T-cell (primary cell): ENCODE data around the gene GABRG3. TPM values are rescaled to one million over a fixed set of nuclear protein-coding genes. Genes with fewer than 3 reads are reported as not detected.

Experiments
- ATAC-seq, 4 experiments: fragments of 200-7000 bp in 3 of 4; fragments of 150-1000 bp in 1 of 4; cut with Tn5 transposase; replicated peaks in 1 of 4; 1 replicate in 3 of 4; 2 replicates in 1 of 4; pipeline ENCODE4 v1.10.0; 2021; ENCODE audit warnings: moderate library complexity in 3 of 4, mild to moderate bottlenecking in 2 of 4, moderate number of reproducible peaks in 1 of 4
- CTCF ChIA-PET, 2 donors: fragments of 300-600 bp; sonication (Branson Sonifier 250); formaldehyde crosslinking; loops; one replicate each; lab custom pipeline; 2022; ENCODE audit warnings: antibody characterized with exemption in 2 of 2; lab: Charles Lee
- POLR2A ChIA-PET, 2 donors: fragments of 300-600 bp; sonication (Branson Sonifier 250); formaldehyde crosslinking; loops; one replicate each; lab custom pipeline; 2022; ENCODE audit warnings: antibody characterized with exemption in 2 of 2; lab: Charles Lee
- DNase-seq, 35 experiments: peaks; one replicate each; pipeline versions ENCODE4 v3.0.0 to v3.0.0-alpha.2; 2013 to 2023
- H3K27ac ChIP-seq: one replicate; pipeline ENCODE4 v1.5.1; 2013; ENCODE audit warnings: low read length
- H3K27me3 ChIP-seq, 2 experiments: replicated peaks in 1 of 2; 1 replicate in 1 of 2; 2 replicates in 1 of 2; pipeline versions ENCODE4 v1.6.1 to v1.7.0; 2013; ENCODE audit warnings: low read length in 1 of 2, mixed read lengths in 1 of 2; ENCODE audit not compliant: control insufficient read depth in 2 of 2, insufficient read depth in 2 of 2; ENCODE audit errors: extremely low read depth in 1 of 2
- H3K36me3 ChIP-seq, 2 donors: 1 replicate in 1 of 2; 2 replicates in 1 of 2; pipeline versions ENCODE4 v1.6.1 to v1.7.0; 2013; ENCODE audit warnings: low read length in 1 of 2; ENCODE audit not compliant: control insufficient read depth in 2 of 2, insufficient read depth in 1 of 2; ENCODE audit errors: extremely low read depth in 1 of 2
- H3K4me1 ChIP-seq, 2 experiments: 1 replicate in 1 of 2; 2 replicates in 1 of 2; pipeline versions ENCODE4 v1.6.1 to v1.7.0; 2013; ENCODE audit warnings: low read length in 2 of 2, mixed read lengths in 1 of 2; ENCODE audit not compliant: insufficient read depth in 2 of 2, control insufficient read depth in 1 of 2; ENCODE audit errors: extremely low read depth in 1 of 2
- H3K4me3 ChIP-seq, 2 donors: 1 replicate in 1 of 2; 2 replicates in 1 of 2; pipeline versions ENCODE4 v1.5.1 to v1.7.0; 2013; ENCODE audit warnings: mild to moderate bottlenecking in 2 of 2, low read length in 1 of 2, moderate library complexity in 1 of 2; ENCODE audit not compliant: control insufficient read depth in 1 of 2; ENCODE audit errors: extremely low read depth in 1 of 2
- H3K9me3 ChIP-seq: 2 replicates; pipeline ENCODE4 v1.7.0; 2013
- H3K27ac Mint-ChIP-seq, 2 donors: one replicate each; pipeline ENCODE4 v1.8.0; 2020 to 2021; ENCODE audit warnings: mild to moderate bottlenecking in 2 of 2, mixed read lengths in 2 of 2
- H3K27me3 Mint-ChIP-seq, 2 donors: one replicate each; pipeline ENCODE4 v1.8.0; 2021 to 2022; ENCODE audit warnings: mixed read lengths in 2 of 2
- H3K36me3 Mint-ChIP-seq: one replicate; pipeline ENCODE4 v1.8.0; 2021; ENCODE audit warnings: mixed read lengths
- H3K4me1 Mint-ChIP-seq, 3 donors: one replicate each; pipeline ENCODE4 v1.8.0; 2020 to 2022; ENCODE audit warnings: mixed read lengths in 3 of 3, mild to moderate bottlenecking in 1 of 3
- H3K4me3 Mint-ChIP-seq, 3 donors: one replicate each; pipeline ENCODE4 v1.8.0; 2020 to 2022; ENCODE audit warnings: mild to moderate bottlenecking in 3 of 3, mixed read lengths in 3 of 3, moderate library complexity in 3 of 3
- H3K9me3 Mint-ChIP-seq, 3 donors: one replicate each; pipeline ENCODE4 v1.8.0; 2020 to 2022; ENCODE audit warnings: mixed read lengths in 3 of 3
- WGBS: methylation state at CpG from one replicate; pipeline ENCODE4 v1.1.5; 2013; ENCODE audit warnings: missing lambda C conversion rate; ENCODE audit not compliant: insufficient coverage; 5-methylcytosine and 5-hydroxymethylcytosine counted together
- total RNA-seq, 35 experiments: library from RNA in 6 of 35; stranded (reverse) in 6 of 35; fragments of 120-200 nt in 1 of 35; gene quantifications; one replicate each; pipeline versions ENCODE4 v1.2.1 to v1.2.4 and lab custom pipeline; 2013 to 2026

The GABRG3 gene
- total RNA-seq, 5 donors from 2014 or later (not counting 1 experiment from before 2014, with no cell fraction given): not detected

- Mint-ChIP-seq H3K36me3 (no peaks in the 10 kb centered on the region), H3K9me3 (peaks cover 0 to 18% (median 16%) of the 10 kb centered on the region in 3 donors), H3K4me3 (no peak overlapping the region), H3K27me3 (peaks cover 0 to 5% of the 10 kb centered on the region in 2 donors), H3K4me1 (no peaks in the 10 kb centered on the region), H3K27ac (no peak overlapping the region)
- H3K36me3 ChIP-seq: no peaks in the 10 kb centered on the region
- H3K4me3 ChIP-seq: no peak overlapping the region
- DNase-seq (no peak), ATAC-seq (no peak)
- H3K4me1 ChIP-seq: no peaks in the 10 kb centered on the region
- ChIA-PET CTCF (no interaction called here), POLR2A (no interaction called here)
- H3K27me3 ChIP-seq: peaks cover 0 to 3% of the 10 kb centered on the region in 2 experiments
- no peaks in the 10 kb centered on the region for H3K9me3 ChIP-seq
- no peak overlapping the region for H3K27ac ChIP-seq
- no CpG with 5 or more reads among the region's 5 CpGs for WGBS
These were observed 285.5 kb downstream of the GABRG3 start for GRCh38 chr15:27256446-27256845.

DNA sequence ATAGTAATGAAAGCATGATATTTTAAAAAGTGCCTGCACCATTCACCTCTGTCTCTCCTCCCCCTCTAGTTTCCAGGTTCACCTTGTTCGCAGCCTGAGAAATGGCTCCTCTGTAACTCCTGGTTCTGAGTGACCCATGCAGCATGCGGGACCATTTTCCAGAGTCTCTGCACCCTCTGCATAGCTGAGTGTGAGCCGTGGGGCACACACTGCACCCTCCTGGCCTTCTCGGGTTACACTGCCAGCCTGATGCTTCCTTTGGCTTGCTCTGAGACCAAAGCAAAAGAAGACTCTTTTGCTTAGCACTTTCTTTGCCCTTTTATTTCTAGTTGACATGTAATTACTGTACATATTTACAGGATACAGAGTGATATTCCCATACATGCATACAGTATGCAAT lies 287.3 kb downstream of the GABRG3 start:
- ChIA-PET CTCF (no interaction called here), POLR2A (no interaction called here)
- H3K36me3 Mint-ChIP-seq: no peaks in the 10 kb centered on the region
- ATAC-seq (no peak), DNase-seq (no peak)
- no peak overlapping the region for H3K4me3 ChIP-seq
- no peaks in the 10 kb centered on the region for H3K4me1 ChIP-seq
- peaks cover 0 to 21% (median 16%) of the 10 kb centered on the region in 3 donors for H3K9me3 Mint-ChIP-seq
- no peaks in the 10 kb centered on the region for H3K27me3 ChIP-seq
- 52% methylated on average over 3 of the region's 4 CpGs for WGBS
- no peaks in the 10 kb centered on the region for H3K4me1 Mint-ChIP-seq
- no peak overlapping the region for H3K27ac ChIP-seq
- no peaks in the 10 kb centered on the region for H3K36me3 ChIP-seq
- H3K27me3 Mint-ChIP-seq: peaks cover 0 to 5% of the 10 kb centered on the region in 2 donors
- H3K4me3 Mint-ChIP-seq: no peak overlapping the region
- H3K9me3 ChIP-seq: no peaks in the 10 kb centered on the region
- no peak overlapping the region for H3K27ac Mint-ChIP-seq

- Histone ChIP-seq H3K9me3 (no peaks in the 10 kb centered on the region), H3K4me1 (no peaks in the 10 kb centered on the region), H3K4me3 (no peak overlapping the region), H3K36me3 (no peaks in the 10 kb centered on the region), H3K27ac (no peak overlapping the region), H3K27me3 (no peaks in the 10 kb centered on the region)
- ChIA-PET POLR2A (no interaction called here), CTCF (no interaction called here)
- Mint-ChIP-seq H3K27ac (no peak overlapping the region), H3K9me3 (peaks cover 0 to 25% (median 17%) of the 10 kb centered on the region in 3 donors), H3K4me1 (no peaks in the 10 kb centered on the region), H3K4me3 (no peak overlapping the region), H3K36me3 (no peaks in the 10 kb centered on the region), H3K27me3 (peaks cover 0 to 5% of the 10 kb centered on the region in 2 donors)
- WGBS: 67% methylated on average over 1 of the region's 4 CpGs
- ATAC-seq: no peak
- no peak for DNase-seq
These were observed 289.5 kb downstream of the GABRG3 start for GRCh38 chr15:27260523-27260922.

GRCh38 chr15:27268923-27269322 lies 297.9 kb downstream of the GABRG3 start:
- no peaks in the 10 kb centered on the region for H3K9me3 ChIP-seq
- no peaks in the 10 kb centered on the region for H3K4me1 Mint-ChIP-seq
- H3K27me3 Mint-ChIP-seq: no peaks in the 10 kb centered on the region
- H3K36me3 Mint-ChIP-seq: no peaks in the 10 kb centered on the region
- no peak overlapping the region for H3K4me3 ChIP-seq
- H3K9me3 Mint-ChIP-seq: peaks cover 23 to 41% (median 25%) of the 10 kb centered on the region in 3 donors
- POLR2A ChIA-PET: no interaction called here
- H3K27me3 ChIP-seq: no peaks in the 10 kb centered on the region
- 76% methylated on average over 3 of the region's 3 CpGs for WGBS
- no peak overlapping the region for H3K27ac Mint-ChIP-seq
- no peak overlapping the region for H3K27ac ChIP-seq
- H3K4me1 ChIP-seq: no peaks in the 10 kb centered on the region
- H3K4me3 Mint-ChIP-seq: no peak overlapping the region
- ATAC-seq (no peak), DNase-seq (no peak)
- CTCF ChIA-PET: no interaction called here
- H3K36me3 ChIP-seq: no peaks in the 10 kb centered on the region

DNA sequence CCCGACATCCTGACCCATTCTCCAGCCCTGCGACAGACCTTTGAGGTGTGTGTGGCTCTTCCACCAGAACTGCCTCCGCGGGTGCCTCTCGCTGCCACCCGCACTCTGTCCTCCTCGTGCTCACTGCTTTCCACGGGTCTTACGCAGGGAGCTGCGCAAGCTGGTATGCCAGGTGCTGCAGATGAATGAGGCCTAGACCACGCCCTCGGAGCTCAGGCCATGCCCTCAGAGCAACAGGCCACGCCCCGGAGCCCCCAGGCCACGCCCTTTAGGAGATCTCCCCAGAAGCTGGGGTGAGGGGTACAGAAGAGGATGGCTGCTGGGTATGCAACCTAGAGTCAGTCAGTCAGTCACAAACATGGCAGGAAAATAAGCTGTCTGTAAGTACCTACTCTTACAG lies 300.3 kb downstream of the GABRG3 start:
- Histone ChIP-seq H3K27me3 (no peaks in the 10 kb centered on the region), H3K9me3 (no peaks in the 10 kb centered on the region), H3K4me1 (no peaks in the 10 kb centered on the region), H3K36me3 (no peaks in the 10 kb centered on the region), H3K27ac (no peak overlapping the region), H3K4me3 (no peak overlapping the region)
- no peaks in the 10 kb centered on the region for H3K4me1 Mint-ChIP-seq
- H3K27me3 Mint-ChIP-seq: no peaks in the 10 kb centered on the region
- no peaks in the 10 kb centered on the region for H3K36me3 Mint-ChIP-seq
- 78% methylated on average over 15 of the region's 15 CpGs for WGBS
- ChIA-PET CTCF (no interaction called here), POLR2A (no interaction called here)
- DNase-seq (no peak), ATAC-seq (no peak)
- no peak overlapping the region for H3K4me3 Mint-ChIP-seq
- H3K9me3 Mint-ChIP-seq: peaks cover 24 to 36% (median 25%) of the 10 kb centered on the region in 3 donors
- no peak overlapping the region for H3K27ac Mint-ChIP-seq

DNA sequence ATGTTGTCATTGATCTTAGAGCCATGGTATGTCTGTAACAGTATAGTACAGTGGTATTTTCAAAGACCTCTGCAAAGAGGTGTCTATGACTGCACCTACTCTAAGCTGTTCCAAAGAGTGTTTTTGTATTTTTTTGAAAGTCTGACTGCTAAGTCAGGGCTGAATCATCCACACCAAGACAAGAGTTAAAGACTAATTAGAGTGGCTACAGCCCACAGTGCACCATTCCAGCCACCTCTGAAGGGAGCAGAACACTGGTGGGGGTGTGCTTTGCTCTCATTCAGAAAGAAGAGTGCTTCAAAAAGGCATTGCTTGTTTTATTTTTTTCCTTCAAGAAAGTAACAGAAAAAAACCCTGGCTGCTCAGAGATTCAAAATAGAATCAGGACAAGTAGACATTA lies 301.4 kb downstream of the GABRG3 start:
- ChIA-PET CTCF (no interaction called here), POLR2A (interaction anchor here in 1 of 2 donors (0.6 kb wide), 1 partner anchor 110 kb away, joined by 3 read pairs; no protein-coding TSS in a partner anchor)
- no peak for ATAC-seq
- no peaks in the 10 kb centered on the region for H3K4me1 Mint-ChIP-seq
- Histone ChIP-seq H3K9me3 (no peaks in the 10 kb centered on the region), H3K36me3 (no peaks in the 10 kb centered on the region), H3K27me3 (no peaks in the 10 kb centered on the region), H3K4me1 (no peaks in the 10 kb centered on the region), H3K27ac (no peak overlapping the region), H3K4me3 (no peak overlapping the region)
- H3K27ac Mint-ChIP-seq: no peak overlapping the region
- H3K9me3 Mint-ChIP-seq: peaks cover 17 to 28% (median 21%) of the 10 kb centered on the region in 3 donors
- no peak overlapping the region for H3K4me3 Mint-ChIP-seq
- no peaks in the 10 kb centered on the region for H3K27me3 Mint-ChIP-seq
- no peaks in the 10 kb centered on the region for H3K36me3 Mint-ChIP-seq
- no peak for DNase-seq

- no peaks in the 10 kb centered on the region for H3K4me1 Mint-ChIP-seq
- H3K27me3 Mint-ChIP-seq: no peaks in the 10 kb centered on the region
- no peak overlapping the region for H3K4me3 ChIP-seq
- H3K4me3 Mint-ChIP-seq: no peak overlapping the region
- H3K9me3 Mint-ChIP-seq: peaks cover 15 to 23% (median 21%) of the 10 kb centered on the region in 3 donors
- H3K27me3 ChIP-seq: no peaks in the 10 kb centered on the region
- DNase-seq: no peak
- no peaks in the 10 kb centered on the region for H3K36me3 Mint-ChIP-seq
- no peak overlapping the region for H3K27ac Mint-ChIP-seq
- ATAC-seq: no peak
- POLR2A ChIA-PET: no interaction called here
- WGBS: 100% methylated on average over 2 of the region's 3 CpGs
- no peaks in the 10 kb centered on the region for H3K9me3 ChIP-seq
- H3K27ac ChIP-seq: no peak overlapping the region
- CTCF ChIA-PET: no interaction called here
- H3K4me1 ChIP-seq: no peaks in the 10 kb centered on the region
- H3K36me3 ChIP-seq: no peaks in the 10 kb centered on the region
These were observed 302.5 kb downstream of the GABRG3 start for GRCh38 chr15:27273506-27273905.
